Iris pigment epithelial cell (primary cell): Measurements from ENCODE around the gene MSH3.

ENCODE experiments used
- DNase-seq: peaks from one replicate; pipeline ENCODE4 v3.0.0-alpha.2; 2011; ENCODE audit warnings: low read depth

MSH3 gene

GRCh38 chr5:80656425-80656824 lies 2.0 kb downstream of the MSH3 start:
- no peak for DNase-seq

GRCh38 chr5:80659106-80659505 lies 4.7 kb downstream of the MSH3 start:
- DNase-seq: peak; percentile 33

DNA sequence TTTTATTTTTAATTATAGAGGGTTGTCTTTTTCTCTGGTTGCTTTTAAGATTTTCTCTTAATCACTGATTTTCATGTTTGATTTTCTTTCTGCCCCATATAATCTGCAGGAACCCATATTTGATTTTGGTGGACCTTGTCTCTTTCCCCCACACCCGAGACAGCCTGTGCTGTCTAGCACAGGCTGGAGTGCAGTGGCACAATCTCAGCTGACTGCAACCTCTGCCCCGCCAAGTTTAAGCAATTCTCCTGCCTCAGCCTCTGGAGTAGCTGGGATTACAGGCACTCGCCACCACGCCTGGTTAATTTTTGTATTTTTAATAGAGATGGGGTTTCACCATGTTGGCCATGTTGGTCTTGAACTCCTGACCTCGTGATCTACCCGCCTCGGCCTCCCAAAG lies 6.2 kb downstream of the MSH3 start:
- peak; percentile 12 for DNase-seq

DNA sequence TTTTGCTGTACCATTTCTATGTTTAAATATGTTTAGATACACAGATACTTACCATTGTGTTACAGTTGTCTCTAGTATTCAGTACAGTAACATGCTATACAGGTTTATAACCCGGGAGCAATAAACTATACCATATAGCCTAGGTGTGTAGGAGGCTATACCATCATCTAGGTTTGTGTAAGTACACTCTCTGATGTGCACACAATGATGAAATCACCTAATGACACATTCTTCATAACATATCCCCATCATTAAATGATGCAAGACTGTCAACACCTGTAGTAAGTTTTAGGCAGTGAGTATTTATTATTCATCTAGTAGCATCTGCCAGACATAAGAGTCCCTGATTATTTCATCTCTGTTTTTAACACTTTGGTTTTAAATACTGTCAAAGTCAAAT lies 7.7 kb downstream of the MSH3 start:
- no peak for DNase-seq

GRCh38 chr5:80665057-80665456 lies 10.6 kb downstream of the MSH3 start:
- DNase-seq: no peak

DNA sequence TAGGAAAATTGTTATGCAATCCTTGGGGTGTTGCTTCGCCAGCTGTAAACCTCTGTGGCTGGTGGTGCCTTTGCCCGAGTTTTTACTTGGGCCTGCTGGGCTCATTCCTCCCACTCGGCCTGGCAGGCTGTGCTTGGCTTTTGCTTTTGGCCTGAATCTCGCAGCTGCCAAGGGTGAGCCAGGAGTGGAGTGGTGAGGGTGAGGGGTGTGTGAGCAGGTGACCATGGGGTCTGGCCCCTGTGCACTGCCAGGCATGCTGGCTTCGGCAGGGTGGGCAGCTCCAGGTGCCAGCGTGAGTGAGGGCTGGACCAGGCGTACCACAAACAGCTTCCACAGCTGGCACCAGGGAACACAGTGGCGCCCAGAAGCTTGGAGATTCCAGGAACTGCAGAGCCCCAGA lies 12.9 kb downstream of the MSH3 start:
- no peak for DNase-seq

GRCh38 chr5:80668016-80668969 lies 13.8 kb downstream of the MSH3 start:
- no peak for DNase-seq

- peak; percentile 74 for DNase-seq
Observed at GRCh38 chr5:80672140-80672736, 17.8 kb downstream of the MSH3 start.

DNA sequence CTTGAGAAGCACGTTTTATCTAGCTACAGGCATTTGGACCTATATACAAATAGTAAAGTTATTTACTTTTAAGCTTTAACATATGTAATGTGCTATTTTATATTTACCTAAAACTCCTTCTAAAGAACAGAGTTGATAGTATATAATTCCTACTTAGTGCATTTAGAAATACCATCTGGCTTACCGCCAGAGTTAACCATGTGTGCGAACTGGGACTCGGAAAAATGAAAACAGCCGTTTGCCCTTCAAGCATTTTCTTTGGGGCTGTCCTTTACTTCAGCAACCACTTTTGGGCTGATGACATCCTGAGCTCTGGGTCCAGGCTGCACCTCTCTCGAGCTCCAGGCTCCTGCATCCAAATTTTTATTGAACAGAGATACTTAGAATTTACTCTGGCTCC lies 22.3 kb downstream of the MSH3 start:
- DNase-seq: peak; percentile 36

- peak; percentile 25 for DNase-seq
Observed at GRCh38 chr5:80686757-80687156, 32.3 kb downstream of the MSH3 start.

DNA sequence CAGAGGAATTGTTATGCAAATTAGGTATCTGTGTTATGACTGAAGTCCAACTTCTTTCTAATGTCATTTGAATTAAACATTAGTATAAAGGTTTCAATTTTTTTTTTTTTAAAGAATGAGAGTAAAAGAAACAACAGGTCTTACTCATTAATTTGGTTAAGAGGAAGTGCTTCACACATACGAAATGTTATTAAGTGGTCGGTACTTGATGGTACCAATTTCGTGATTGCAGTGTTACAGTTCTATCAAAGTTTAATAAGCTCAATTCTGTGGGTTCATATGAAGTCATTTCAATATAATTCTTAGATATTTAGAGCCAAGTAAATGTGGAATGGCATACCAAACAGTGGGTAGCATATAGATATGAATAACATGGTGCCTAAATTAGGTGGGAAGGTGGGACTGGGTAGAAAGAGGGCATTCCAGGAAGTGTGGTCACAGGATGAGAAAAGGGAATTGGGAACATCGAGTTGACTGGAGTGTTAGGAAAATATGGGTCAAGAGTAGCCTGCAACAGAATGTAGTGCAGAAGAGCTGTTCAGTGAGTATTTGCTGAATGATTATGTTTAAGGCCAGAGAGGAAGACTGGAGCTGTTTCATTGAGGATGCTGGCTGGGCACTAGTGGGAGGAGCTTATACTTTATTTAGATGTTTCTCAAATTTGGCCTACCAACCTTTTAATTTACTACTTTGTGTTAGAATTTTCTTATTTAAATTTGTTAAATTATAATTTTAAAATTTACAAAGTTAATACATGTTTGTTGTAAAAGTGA lies 34.4 kb downstream of the MSH3 start:
- no peak for DNase-seq

DNA sequence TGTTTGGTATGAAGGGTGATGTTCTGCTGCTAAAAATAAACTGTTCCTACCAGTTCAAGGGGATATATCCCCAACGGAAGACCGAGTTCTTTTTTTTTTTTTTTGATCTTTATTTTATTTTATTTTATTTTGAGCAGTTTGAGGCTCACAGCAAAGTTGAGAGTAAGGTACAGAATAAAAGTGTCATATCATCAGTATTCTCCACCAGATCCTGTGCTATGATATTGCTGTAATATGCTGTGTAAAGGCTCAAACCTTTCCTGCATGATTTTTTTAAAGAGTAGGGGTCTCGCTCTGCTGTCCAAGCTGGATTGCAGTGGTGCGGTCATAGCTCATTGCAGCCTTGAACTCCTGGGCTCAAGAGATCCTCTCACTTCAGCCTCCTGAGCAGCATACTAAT lies 35.2 kb downstream of the MSH3 start:
- DNase-seq: no peak

DNA sequence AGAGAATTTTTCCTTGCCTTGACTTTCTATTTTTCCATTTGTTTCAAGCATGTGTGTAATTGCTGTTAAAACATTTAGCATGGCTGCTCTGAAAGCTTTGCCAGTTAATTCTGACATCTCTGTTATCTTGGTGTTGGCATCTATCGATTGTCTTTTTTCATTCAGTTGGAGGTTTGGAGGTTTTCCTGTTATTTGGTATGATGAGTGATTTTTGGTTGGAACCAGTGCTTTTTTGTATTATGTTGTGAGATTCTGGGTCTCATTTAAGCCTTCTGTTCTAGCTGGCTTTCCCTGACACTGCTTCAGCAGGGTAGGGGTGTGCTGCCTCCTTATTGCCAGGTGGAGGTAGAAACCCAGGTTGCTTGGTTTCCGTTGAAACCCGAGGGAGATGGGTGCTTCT lies 41.2 kb downstream of the MSH3 start:
- no peak for DNase-seq

- DNase-seq: no peak
Observed at GRCh38 chr5:80696450-80696849, 42.0 kb downstream of the MSH3 start.

DNA sequence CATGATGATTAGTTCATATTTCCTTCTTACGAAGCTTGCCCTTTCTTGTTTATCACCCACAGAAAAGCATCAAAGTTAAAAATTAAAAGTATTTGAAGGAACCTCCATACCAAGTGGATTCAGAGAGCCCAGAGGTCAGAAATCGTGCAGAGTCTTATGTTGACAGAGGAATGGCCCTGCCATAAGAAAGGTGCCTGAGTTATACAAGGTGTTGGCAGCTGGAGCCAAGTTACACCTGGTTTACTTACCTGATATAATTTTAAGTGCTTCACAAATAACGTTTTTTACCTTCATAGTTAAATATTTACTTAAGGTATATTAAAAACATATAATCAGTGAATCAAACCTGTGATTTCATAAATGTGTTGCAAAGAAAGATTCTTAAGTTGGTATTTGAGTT lies 42.6 kb downstream of the MSH3 start:
- DNase-seq: no peak

DNA sequence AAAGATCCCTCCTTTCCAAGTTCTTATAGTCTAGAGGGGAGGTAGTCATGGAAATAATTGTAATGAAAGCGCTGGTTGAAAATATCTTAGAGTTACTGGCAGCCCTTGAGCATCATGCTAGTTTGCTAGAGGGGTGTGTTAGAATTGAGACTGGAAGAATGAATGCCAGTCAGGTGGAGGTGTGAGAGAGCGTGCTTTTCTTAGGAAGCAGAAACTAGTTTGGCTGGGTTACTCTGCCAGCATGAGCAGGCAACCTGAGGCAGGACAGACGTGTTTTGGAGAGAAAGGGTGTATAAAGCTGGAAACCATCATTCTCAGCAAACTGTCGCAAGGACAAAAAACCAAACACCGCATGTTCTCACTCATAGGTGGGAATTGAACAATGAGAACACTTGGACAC lies 43.9 kb downstream of the MSH3 start:
- no peak for DNase-seq

GRCh38 chr5:80701597-80701996 lies 47.1 kb downstream of the MSH3 start:
- DNase-seq: no peak

- no peak for DNase-seq
Observed at GRCh38 chr5:80703291-80703690, 48.8 kb downstream of the MSH3 start.

GRCh38 chr5:80703747-80704146 lies 49.3 kb downstream of the MSH3 start:
- DNase-seq: no peak

DNA sequence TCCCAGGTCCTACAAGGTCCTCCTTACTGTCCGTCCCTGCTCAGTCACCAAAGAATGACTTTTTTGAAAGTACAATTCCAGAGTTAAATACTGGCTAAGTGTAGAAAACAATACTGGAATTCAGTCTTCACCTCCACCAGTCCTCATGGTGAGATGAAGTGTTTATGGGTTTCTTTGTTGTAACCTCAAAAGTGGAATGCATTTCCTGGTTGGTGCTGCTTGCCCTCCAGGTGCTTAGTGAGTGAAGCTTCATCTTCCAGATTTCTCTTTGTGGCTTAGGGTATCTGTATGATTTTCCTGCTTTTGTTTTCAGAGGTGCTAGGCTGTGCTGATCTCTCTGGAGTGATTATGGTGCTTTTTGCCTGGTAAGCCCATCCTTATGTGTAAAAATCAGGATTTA lies 49.8 kb downstream of the MSH3 start:
- no peak for DNase-seq

DNA sequence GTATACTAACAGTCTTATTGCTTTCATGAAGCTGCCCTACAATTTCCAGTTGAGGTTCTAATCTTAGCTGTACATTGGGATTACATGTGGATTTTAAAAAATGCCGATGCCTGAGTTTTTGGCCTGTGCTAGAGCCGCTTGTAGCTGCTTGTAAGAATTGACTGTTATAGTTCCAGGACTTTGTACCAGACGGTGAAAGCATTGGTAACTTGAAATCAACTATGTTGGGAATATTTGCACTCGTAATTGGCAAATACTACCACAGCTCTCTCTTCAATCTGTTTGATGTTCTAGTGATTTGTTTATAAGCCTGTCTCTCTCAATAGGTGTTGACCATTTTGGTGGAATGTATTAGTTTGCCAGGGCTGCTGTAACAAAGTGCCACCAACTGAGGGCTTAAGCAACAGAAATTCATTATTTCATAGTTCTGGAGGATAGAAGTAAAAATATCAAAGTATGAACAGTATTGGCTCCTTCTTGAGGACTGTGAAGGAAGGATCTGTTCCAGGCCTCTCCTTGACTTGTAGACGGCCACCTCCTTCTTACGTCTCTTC lies 50.8 kb downstream of the MSH3 start:
- no peak for DNase-seq

- no peak for DNase-seq
Observed at GRCh38 chr5:80705801-80706200, 51.3 kb downstream of the MSH3 start.
